ENCODE data around the gene ATXN7L1. TPM values are rescaled to one million over a fixed set of nuclear protein-coding genes. Genes with fewer than 3 reads are reported as not detected.
"Not testable (repeated sequence)": the region's sequence is repeated elsewhere in the genome, so short reads cannot be mapped to it uniquely, and the experiment has no call there.

Gene ATXN7L1
- total RNA-seq, 1 donor from 2014 or later, result 18.6 TPM

- TF ChIP-seq CTCF (IDR thresholded peaks at IDR 0.05), result no peak
- no peaks in the 10 kb centered on the region for H3K36me3 Mint-ChIP-seq (ENCODE audit: low read depth)
- H3K27ac Mint-ChIP-seq, result no peak overlapping the region
- POLR2A ChIA-PET, result no interaction called here
- peaks cover 1% of the 10 kb centered on the region for H3K4me1 Mint-ChIP-seq
- intact Hi-C loops (cut with micrococcal nuclease), result no loop called here
- DNase-seq (no peak), ATAC-seq (ENCODE audit: low read depth) (no peak)
- no peak overlapping the region for H3K4me3 Mint-ChIP-seq
- no peaks in the 10 kb centered on the region for H3K9me3 Mint-ChIP-seq
- no peaks in the 10 kb centered on the region for H3K27me3 Mint-ChIP-seq
- CTCF ChIA-PET, result no interaction called here
These were observed 85.4 kb downstream of the ATXN7L1 start for GRCh38 chr7:105790996-105791395.

- CTCF ChIA-PET; H3K27ac Mint-ChIP-seq; H3K4me3 Mint-ChIP-seq; H3K4me1 Mint-ChIP-seq; H3K9me3 Mint-ChIP-seq; DNase-seq; POLR2A ChIA-PET; ATAC-seq (ENCODE audit: low read depth); H3K27me3 Mint-ChIP-seq; H3K36me3 Mint-ChIP-seq (ENCODE audit: low read depth); intact Hi-C loops (cut with micrococcal nuclease): not testable (repeated sequence)
These were observed 85.9 kb downstream of the ATXN7L1 start for GRCh38 chr7:105790452-105790851.

- DNase-seq (no peak), ATAC-seq (ENCODE audit: low read depth) (no peak)
- Mint-ChIP-seq H3K4me1 (peaks cover 1% of the 10 kb centered on the region), H3K36me3 (ENCODE audit: low read depth) (no peaks in the 10 kb centered on the region), H3K27ac (no peak overlapping the region), H3K4me3 (no peak overlapping the region), H3K27me3 (no peaks in the 10 kb centered on the region), H3K9me3 (no peaks in the 10 kb centered on the region)
- CTCF ChIA-PET, result no interaction called here
- TF ChIP-seq CTCF (IDR thresholded peaks at IDR 0.05), result no peak
- POLR2A ChIA-PET, result interaction anchor here (1.0 to 1.1 kb wide), 2 partner anchors 12 to 20 kb away, joined by 3 read pairs; no protein-coding TSS in a partner anchor
- intact Hi-C loops (cut with micrococcal nuclease), result no loop called here
These were observed 87.5 kb downstream of the ATXN7L1 start for GRCh38 chr7:105788816-105789349.

- no peak for TF ChIP-seq CTCF (IDR thresholded peaks at IDR 0.05)
- no peaks in the 10 kb centered on the region for H3K36me3 Mint-ChIP-seq (ENCODE audit: low read depth)
- H3K9me3 Mint-ChIP-seq, result no peaks in the 10 kb centered on the region
- intact Hi-C loops (cut with micrococcal nuclease), result no loop called here
- no peak overlapping the region for H3K27ac Mint-ChIP-seq
- H3K4me3 Mint-ChIP-seq, result no peak overlapping the region
- CTCF ChIA-PET, result no interaction called here
- ATAC-seq (ENCODE audit: low read depth), result no peak
- H3K4me1 Mint-ChIP-seq, result peaks cover 1% of the 10 kb centered on the region
- no peak for DNase-seq
- POLR2A ChIA-PET, result interaction anchor here (1.1 kb wide), 1 partner anchor 13 kb away, joined by 3 read pairs; no protein-coding TSS in a partner anchor
- no peaks in the 10 kb centered on the region for H3K27me3 Mint-ChIP-seq
These were observed 88.0 kb downstream of the ATXN7L1 start for GRCh38 chr7:105788356-105788755.

- POLR2A ChIA-PET, result no interaction called here
These were observed 88.6 kb downstream of the ATXN7L1 start for GRCh38 chr7:105787793-105788192.

More at GRCh38 chr7:105787793-105788192, 88.6 kb downstream of the ATXN7L1 start:
- Mint-ChIP-seq H3K27ac (no peak overlapping the region), H3K4me1 (peaks cover 1% of the 10 kb centered on the region), H3K9me3 (no peaks in the 10 kb centered on the region), H3K36me3 (ENCODE audit: low read depth) (no peaks in the 10 kb centered on the region), H3K27me3 (no peaks in the 10 kb centered on the region), H3K4me3 (no peak overlapping the region)
- no peak for TF ChIP-seq CTCF (IDR thresholded peaks at IDR 0.05)
- CTCF ChIA-PET, result interaction anchor here (0.8 to 1.6 kb wide), 2 partner anchors 23 to 26 kb away, joined by 4 to 5 read pairs; no protein-coding TSS in a partner anchor
- DNase-seq, result no peak
- no peak for ATAC-seq (ENCODE audit: low read depth)
- intact Hi-C loops (cut with micrococcal nuclease), result no loop called here

Data from activated B cell treated with CpG ODN at 0.5 μM for 24 hours (primary cell).